CD4-positive, alpha-beta T cell treated with Interleukin-6 at 100 ng/mL for 8 hours (primary cell): ENCODE measurements around the gene CYTH3.
"Not testable (repeated sequence)": the region's sequence is repeated elsewhere in the genome, so short reads cannot be mapped to it uniquely, and the experiment has no call there.

Experiments
- DNase-seq: peaks from one replicate; pipeline ENCODE4 v3.0.0-alpha.2; 2020; ENCODE audit warnings: mixed read lengths, low spot score

Gene CYTH3

DNA sequence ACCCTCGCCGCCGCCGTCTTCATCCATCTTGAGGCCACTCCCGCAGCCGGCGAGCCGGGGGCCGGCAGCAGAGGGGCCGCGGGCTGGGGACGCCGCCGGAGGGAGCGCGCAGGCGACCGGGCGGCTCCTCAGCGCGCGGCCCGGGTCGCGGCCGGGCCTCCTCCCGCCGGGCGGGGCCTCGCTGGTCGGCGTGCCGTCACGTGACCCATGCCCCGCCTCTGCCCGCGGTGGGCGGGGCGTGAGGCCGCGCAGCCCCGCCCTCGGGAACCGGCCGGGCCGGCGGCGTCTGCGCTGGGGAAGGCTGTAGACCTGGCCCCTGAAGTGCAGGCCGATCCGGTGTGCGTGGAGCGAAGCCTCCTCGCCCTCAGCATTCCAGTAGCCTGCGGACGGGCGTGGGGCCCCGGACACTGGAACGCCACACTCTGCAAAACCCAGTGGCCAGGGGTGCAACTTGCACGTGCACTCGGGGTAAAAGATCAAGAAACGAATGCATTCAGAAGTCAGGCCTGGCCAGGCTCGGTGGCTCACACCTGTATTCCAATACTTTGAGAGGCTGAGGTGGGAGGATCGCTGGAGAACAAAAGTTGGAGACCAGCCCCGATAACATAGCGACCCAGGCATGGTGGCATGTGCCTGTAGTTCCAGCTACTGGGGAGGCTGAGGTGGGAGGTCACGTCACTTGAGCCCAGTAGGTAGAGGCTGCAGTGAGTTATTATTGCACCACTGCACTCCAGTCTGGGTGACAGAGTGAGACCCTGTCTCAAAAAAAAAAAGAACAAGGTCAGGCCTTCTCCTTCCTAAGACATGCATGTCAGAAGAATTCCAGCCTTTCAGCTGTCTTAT is at the start of gene CYTH3:
TSS of gene CYTH3 (minus strand) at position 144 of the 843 bp plus-strand sequence. CDS start at position 27, 117 bp downstream.
- peak; percentile 73 for DNase-seq

- no peak for DNase-seq
These were observed 48.4 kb upstream of the CYTH3 start for GRCh38 chr7:6320791-6321190.

- no peak for DNase-seq
These were observed 45.5 kb upstream of the CYTH3 start for GRCh38 chr7:6317797-6318438.

GRCh38 chr7:6316226-6316625 is 43.8 kb upstream of the CYTH3 start:
- no peak for DNase-seq

DNA sequence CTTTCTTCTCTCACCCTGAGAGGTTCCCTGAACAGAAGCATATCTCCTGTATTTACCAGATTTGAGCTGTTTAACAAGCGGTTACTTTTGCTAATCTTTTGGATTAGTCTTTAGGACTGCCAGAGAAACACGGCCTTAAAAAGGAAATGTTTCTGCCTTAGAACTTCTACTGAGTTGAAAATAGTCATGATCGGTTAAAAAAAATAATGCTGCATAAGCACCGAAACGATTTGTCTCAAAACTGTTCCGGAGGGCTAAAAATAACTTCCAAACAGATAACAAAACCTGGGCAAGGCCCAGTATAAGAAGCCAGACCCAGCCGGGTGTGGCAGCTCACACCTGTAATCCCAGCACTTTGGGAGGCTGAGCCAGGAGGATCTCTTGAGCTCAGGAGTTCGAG is 43.3 kb upstream of the CYTH3 start:
- no peak for DNase-seq

GRCh38 chr7:6310271-6310993 is 38.0 kb upstream of the CYTH3 start:
- DNase-seq: no peak

- DNase-seq: no peak
These were observed 35.3 kb upstream of the CYTH3 start for GRCh38 chr7:6307762-6308161.

DNA sequence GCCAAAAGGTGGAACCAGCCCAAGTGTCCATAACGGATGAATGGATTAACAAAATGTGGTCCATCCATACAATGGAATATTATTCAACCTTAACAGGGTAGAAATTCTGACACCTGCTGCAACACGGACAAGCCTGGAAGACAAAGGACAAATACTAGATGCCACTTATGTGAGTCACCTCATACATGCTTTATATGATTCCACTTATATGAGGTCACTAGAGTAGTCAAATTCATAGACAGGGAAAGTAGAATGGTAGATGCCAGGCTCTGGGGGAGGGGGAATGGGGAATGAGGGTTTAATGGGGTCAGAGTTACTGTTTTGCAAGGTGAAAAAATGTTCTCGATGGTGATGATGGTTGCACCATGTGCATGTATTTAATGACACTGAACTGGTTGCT is 34.0 kb upstream of the CYTH3 start:
- DNase-seq: no peak

GRCh38 chr7:6305330-6305729 is 32.9 kb upstream of the CYTH3 start:
- DNase-seq: no peak

GRCh38 chr7:6301446-6301845 is 29.0 kb upstream of the CYTH3 start:
- DNase-seq: not testable (repeated sequence)

GRCh38 chr7:6299774-6300173 is 27.4 kb upstream of the CYTH3 start:
- DNase-seq: no peak

DNA sequence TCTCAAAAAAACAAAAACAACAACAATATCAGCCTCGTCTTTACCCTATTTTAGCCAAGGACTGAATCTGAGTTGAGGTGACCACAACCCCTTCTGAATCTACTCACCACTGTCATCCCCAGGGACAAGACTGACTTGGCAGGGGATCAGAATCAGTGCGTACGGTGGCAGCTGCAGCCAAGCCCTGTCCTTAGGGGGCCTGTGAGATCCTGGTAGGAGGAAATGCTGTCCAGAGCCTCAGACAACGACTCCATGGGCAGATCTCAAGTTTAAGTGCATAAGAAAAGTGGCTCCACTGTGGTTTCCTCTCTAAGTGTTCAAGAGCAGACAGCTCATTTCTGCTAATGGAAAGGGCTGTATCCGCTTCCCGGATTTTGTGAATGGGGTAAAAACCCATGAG is 22.4 kb upstream of the CYTH3 start:
- DNase-seq: no peak

- no peak for DNase-seq
These were observed 20.8 kb upstream of the CYTH3 start for GRCh38 chr7:6293202-6293601.

GRCh38 chr7:6291941-6292340 is 19.5 kb upstream of the CYTH3 start:
- DNase-seq: not testable (repeated sequence)

DNA sequence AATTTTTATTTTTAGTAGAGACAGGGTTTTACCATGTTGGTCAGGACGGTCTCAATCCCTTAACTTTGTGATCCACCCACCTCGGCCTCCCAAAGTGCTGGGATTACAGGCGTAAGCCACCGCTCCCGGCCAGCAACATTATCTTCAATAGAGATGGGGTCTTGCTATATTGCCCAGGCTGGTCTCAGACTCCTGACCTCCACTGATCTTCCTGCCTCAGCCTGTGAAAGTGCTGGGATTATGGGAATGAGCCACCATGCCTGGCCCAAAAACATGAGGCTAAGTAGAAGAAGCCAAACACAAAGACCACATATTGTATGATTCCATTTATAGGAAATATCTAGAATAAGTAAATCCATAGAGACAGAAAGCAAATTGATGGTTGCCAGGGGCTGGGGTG is 19.1 kb upstream of the CYTH3 start:
- DNase-seq: no peak

DNA sequence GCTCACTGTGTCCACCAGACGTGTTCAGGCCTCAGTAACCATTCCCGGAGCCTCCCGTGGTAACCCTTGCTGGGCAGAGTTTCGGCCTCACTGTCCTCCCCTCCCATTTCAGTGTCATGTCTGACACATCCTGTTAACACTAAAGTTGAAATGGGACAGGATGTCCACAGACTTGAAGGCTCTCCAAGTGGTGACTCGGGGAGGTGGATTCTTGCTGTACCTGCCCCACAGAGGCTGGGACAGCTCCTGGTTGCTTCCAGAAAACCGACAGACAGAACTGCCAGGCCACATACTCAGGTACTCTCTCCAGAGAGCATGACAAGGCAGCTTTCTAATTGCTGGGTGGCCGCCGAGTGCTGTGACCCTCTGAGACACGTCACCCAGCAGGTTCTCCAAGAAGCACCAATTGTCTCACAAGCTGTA is 17.9 kb upstream of the CYTH3 start:
- no peak for DNase-seq

GRCh38 chr7:6288270-6288860 is 15.9 kb upstream of the CYTH3 start:
- no peak for DNase-seq

DNA sequence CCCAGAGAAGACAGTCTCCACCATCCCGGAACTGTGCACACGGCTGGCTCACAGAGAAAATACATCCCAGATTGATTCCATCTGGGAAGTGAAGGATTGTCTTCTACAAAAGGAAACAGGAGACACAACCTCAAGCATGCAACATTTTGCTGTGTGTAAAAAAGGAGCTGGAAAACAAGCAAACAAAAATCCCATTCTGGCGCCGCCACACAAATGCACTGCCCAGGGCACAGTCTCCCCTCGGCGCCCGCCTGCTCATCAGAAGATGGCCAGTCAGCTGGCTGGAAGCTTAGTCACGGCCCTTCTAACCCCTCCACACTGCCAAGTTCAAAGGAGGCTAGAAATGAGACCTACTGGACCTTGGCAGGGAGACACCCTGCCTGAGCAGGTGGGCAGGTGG is 14.1 kb upstream of the CYTH3 start:
- no peak for DNase-seq

DNA sequence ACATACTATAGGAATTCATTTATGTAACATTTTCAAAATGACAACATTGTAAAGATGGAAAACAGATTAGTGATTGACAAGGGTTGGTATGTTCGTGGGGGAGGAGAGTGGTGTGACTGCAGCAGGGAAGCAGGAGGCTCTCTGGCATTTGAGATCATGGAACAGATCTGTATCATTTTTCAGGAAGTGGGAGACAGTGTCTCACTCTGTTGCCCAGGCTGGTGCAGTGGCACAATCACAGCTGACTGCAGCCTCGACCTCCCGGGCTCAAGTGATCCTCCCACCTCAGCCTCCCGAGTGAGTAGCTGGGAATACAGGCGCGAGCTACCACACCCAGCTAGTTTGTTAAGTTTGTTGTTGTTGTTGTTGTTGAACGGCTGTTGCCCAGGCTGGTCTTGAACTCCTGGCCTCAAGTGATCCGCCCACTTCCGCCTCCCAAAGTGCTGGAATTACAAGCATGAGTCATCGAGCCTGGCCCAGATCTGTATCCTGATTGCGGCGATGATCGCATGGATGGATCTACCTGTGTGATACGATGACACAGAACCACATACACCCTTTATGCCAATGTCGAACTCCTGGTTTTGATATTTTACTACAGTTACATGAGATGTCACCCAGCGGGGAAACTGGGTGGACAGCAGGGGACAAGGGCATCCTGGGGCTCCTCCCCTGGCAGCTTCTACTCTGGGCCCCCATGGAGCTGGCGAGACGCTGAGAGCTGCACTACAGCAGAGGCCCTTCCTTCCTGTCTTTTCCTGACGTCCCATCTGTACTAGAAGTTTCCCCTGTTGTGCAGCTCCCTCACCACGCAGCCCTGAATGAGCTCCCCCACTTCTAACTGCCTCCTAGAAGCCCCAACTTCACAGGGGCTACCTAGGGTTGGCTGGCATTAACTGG is 12.3 kb upstream of the CYTH3 start:
- DNase-seq: no peak

- DNase-seq: no peak
These were observed 11.6 kb upstream of the CYTH3 start for GRCh38 chr7:6284055-6284400.

- DNase-seq: not testable (repeated sequence)
These were observed 11.1 kb upstream of the CYTH3 start for GRCh38 chr7:6283391-6284054.
